Gastrocnemius medialis (tissue), 4 donors: Measurements from ENCODE around the gene CATSPERZ. TPM values are rescaled to one million over a fixed set of nuclear protein-coding genes. Genes with fewer than 3 reads are reported as not detected.

Experiments
- ATAC-seq, 2 donors: fragments of 150-250 bp; one replicate each; pipeline ENCODE4 v1.9.1; 2016
- DNase-seq, 2 donors: peaks; one replicate each; pipeline ENCODE4 v3.0.0-alpha.2; 2019
- H3K27ac ChIP-seq, 4 donors: fragments of 200-600 bp; sonication (generic); 1 replicate in 1 of 4; 2 replicates in 3 of 4; pipeline ENCODE4 v1.5.1; 2016 to 2018; ENCODE audit warnings: mild to moderate bottlenecking in 2 of 4, moderate library complexity in 1 of 4
- H3K27me3 ChIP-seq, 3 donors: fragments of 200-600 bp; sonication (generic) in 2 of 3; 1 replicate in 1 of 3; 2 replicates in 2 of 3; pipeline versions ENCODE4 v1.5.1 to v1.6.0; 2016 to 2019; ENCODE audit warnings: mild to moderate bottlenecking in 1 of 3, moderate library complexity in 1 of 3
- H3K36me3 ChIP-seq, 2 donors: fragments of 200-600 bp; sonication (generic) in 1 of 2; one replicate each; pipeline ENCODE4 v1.5.1; 2017 to 2018
- H3K4me1 ChIP-seq, 2 donors: fragments of 200-600 bp; sonication (generic) in 1 of 2; one replicate each; pipeline ENCODE4 v1.5.1; 2016 to 2017; ENCODE audit warnings: mild to moderate bottlenecking in 2 of 2
- H3K4me3 ChIP-seq, 4 donors: fragments of 200-600 bp; sonication (generic) in 3 of 4; 1 replicate in 1 of 4; 2 replicates in 3 of 4; pipeline ENCODE4 v1.5.1; 2016 to 2019; ENCODE audit warnings: mild to moderate bottlenecking in 2 of 4
- H3K9me3 ChIP-seq, 3 donors: fragments of 200-600 bp; sonication (generic) in 2 of 3; 1 replicate in 1 of 3; 2 replicates in 2 of 3; pipeline ENCODE4 v1.5.1; 2016 to 2019
- POLR2A ChIP-seq, 2 donors: fragments of 450-650 bp; IDR thresholded peaks; one replicate each; pipeline ENCODE4 v1.6.1; 2017; ENCODE audit warnings: antibody characterized with exemption in 2 of 2, mild to moderate bottlenecking in 2 of 2, moderate library complexity in 2 of 2
- in situ Hi-C, 4 donors: fragments of 200-750 bp; cut with MboI; loops; one replicate each; pipeline versions ENCODE4 v1.15.0 to v1.8.0; 2017; ENCODE audit warnings: low sequenced_read_pairs in 4 of 4
- intact Hi-C: fragments of 100-400 bp; cut with DNase I; formaldehyde crosslinking; loops from one replicate; pipeline ENCODE4 v1.15.1; 2023; ENCODE audit warnings: low total_unique reads
- total RNA-seq, 4 donors: library from RNA; depleted of rRNA; stranded (reverse); fragments of >200 nt; gene quantifications; one replicate each; pipeline versions ENCODE4 v1.1.0 to v1.2.3, GENCODE V29; 2016
- TF ChIP-seq, protein P1 (sequence below), 5 experiments: fragments of 450-650 bp in 3 of 5; fragments of 200-600 bp in 2 of 5; sonication (generic) in 2 of 5; IDR thresholded peaks in 4 of 5; conservative IDR thresholded peaks in 1 of 5; 1 replicate in 4 of 5; 2 replicates in 1 of 5; pipeline ENCODE4 v1.5.1; 2016 to 2019; ENCODE audit warnings: antibody characterized with exemption in 5 of 5, mild to moderate bottlenecking in 3 of 5, moderate library complexity in 3 of 5

Gene CATSPERZ
- total RNA-seq, 4 donors from 2014 or later: not detected

DNA sequence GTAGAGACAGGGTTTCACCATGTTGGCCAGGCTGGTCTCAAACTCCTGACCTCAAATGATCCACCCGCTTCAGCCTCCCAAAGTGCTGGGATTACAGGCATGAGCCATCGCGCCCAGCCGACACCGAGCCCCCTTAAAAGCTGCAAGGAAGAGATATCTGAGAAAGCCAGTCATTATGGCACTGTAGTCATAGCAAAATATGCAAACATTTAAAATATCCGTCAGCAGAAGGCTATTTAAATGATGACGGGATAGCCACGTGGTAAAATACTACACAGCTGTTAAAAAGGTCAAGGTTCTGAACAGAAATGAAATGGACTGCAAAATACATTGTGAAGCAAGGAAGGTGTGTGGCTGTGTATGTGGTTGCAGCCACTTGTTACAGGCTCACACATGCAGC is 33.4 kb downstream of the CATSPERZ start:
- H3K9me3 ChIP-seq: no peaks in the 10 kb centered on the region
- H3K27me3 ChIP-seq: no peaks in the 10 kb centered on the region
- in situ Hi-C loops (no loop called here), intact Hi-C loops (no loop called here)
- H3K4me3 ChIP-seq: no peak overlapping the region
- H3K36me3 ChIP-seq: no peaks in the 10 kb centered on the region
- peaks cover 0 to 8% of the 10 kb centered on the region in 2 donors for H3K4me1 ChIP-seq
- DNase-seq (no peak), ATAC-seq (no peak)
- no peak overlapping the region for H3K27ac ChIP-seq
- TF ChIP-seq, protein P1, sequence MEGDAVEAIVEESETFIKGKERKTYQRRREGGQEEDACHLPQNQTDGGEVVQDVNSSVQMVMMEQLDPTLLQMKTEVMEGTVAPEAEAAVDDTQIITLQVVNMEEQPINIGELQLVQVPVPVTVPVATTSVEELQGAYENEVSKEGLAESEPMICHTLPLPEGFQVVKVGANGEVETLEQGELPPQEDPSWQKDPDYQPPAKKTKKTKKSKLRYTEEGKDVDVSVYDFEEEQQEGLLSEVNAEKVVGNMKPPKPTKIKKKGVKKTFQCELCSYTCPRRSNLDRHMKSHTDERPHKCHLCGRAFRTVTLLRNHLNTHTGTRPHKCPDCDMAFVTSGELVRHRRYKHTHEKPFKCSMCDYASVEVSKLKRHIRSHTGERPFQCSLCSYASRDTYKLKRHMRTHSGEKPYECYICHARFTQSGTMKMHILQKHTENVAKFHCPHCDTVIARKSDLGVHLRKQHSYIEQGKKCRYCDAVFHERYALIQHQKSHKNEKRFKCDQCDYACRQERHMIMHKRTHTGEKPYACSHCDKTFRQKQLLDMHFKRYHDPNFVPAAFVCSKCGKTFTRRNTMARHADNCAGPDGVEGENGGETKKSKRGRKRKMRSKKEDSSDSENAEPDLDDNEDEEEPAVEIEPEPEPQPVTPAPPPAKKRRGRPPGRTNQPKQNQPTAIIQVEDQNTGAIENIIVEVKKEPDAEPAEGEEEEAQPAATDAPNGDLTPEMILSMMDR (IDR thresholded peaks at IDR 0.05 in 4 of 5, conservative IDR thresholded peaks at IDR 0.05 in 1 of 5): no peak
- no peak for TF ChIP-seq POLR2A (IDR thresholded peaks at IDR 0.05)

DNA sequence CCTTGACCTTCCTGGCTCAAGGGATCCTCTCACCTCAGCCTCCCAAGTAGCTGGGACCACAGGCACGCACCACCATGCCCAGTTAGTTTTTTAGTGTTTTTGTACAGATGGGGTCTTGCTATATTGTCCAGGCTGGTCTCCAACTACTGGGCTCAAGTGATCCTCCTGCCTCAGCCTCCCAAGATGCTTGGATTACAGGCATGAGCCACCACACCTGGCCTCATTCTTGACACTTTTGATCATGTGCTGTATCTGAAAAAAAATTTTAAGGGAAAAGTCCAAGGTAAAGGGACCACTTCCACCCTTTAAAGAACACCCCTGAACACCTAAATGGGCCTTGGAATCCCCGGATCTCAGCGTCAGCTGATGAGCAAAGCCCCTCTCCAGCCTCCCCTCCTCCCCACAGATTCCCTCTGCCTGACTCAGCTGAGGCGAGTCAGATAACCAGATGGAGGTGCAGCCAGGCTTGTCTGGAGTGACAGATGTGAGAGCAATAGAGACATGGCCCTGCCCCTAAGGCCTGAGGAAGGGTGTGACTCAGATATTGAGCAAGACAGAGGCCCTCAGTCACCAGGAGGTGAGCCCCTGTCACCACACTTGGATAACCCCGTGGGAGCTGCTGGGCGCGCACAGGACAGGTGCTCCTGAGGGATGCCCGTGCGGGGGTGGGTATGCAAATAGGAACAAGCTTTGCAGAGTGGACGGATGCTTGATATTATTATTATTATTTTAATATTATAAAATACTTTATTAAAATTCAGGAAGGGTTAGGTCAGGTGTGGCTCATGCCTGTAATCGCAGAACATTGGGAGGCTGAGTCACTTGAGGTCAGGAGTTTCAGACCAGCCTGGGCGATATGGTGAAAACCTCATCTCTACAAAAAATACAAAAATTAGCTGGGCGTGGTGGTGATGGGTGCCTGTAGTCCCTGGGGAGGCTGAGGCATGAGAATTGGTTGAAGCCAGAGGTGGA is 34.9 kb downstream of the CATSPERZ start:
- TF ChIP-seq POLR2A (IDR thresholded peaks at IDR 0.05): no peak
- TF ChIP-seq, protein P1 (IDR thresholded peaks at IDR 0.05 in 4 of 5, conservative IDR thresholded peaks at IDR 0.05 in 1 of 5): no peak
- Histone ChIP-seq H3K36me3 (no peaks in the 10 kb centered on the region), H3K4me3 (no peak overlapping the region), H3K9me3 (no peaks in the 10 kb centered on the region), H3K4me1 (no peaks in the 10 kb centered on the region), H3K27me3 (no peaks in the 10 kb centered on the region), H3K27ac (no peak overlapping the region)
- DNase-seq (peak; percentile 36 to 81), ATAC-seq (peak; percentile 94 to 95)
- intact Hi-C loops: no loop called here
- in situ Hi-C loops: no loop called here

DNA sequence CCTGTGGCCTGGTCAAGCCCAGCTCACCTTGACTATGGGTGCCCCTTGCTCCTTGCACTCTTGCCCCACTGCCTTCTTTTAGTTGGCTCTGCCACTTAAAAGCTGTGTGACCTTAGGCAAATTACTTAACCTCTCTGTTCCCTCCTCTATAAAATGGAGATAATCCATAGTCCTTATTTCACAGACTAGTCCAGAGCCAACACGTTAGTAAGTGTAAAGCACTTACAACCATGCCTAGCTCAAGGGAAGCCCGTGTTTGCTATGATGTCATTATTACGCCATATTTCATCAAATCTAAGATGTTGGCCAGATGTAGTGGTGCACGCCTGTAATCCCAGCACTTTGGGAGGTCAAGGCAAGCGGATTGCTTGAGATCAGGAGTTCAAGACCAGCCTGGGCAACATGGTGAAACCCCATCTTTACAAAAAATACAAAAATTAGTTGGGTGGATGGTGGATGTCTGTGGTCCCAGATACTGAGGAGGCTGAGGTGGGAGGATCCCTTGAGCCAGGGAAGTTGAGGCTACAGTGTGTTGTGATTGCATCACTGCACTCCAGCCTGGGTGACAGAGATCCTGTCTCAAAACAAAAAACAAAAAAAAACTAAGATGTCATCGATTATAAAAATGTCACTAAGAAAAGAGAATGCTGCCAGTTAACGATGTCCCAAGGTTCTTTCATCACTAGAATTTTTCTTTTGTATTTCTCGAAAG is 37.5 kb downstream of the CATSPERZ start:
- no peak for TF ChIP-seq POLR2A (IDR thresholded peaks at IDR 0.05)
- TF ChIP-seq, protein P1 (IDR thresholded peaks at IDR 0.05 in 4 of 5, conservative IDR thresholded peaks at IDR 0.05 in 1 of 5): no peak
- no peak overlapping the region for H3K27ac ChIP-seq
- in situ Hi-C loops (no loop called here), intact Hi-C loops (no loop called here)
- H3K4me1 ChIP-seq: peaks cover 0 to 4% of the 10 kb centered on the region in 2 donors
- ATAC-seq (no peak), DNase-seq (no peak)
- no peaks in the 10 kb centered on the region for H3K27me3 ChIP-seq
- H3K4me3 ChIP-seq: no peak overlapping the region
- no peaks in the 10 kb centered on the region for H3K9me3 ChIP-seq
- H3K36me3 ChIP-seq: no peaks in the 10 kb centered on the region

DNA sequence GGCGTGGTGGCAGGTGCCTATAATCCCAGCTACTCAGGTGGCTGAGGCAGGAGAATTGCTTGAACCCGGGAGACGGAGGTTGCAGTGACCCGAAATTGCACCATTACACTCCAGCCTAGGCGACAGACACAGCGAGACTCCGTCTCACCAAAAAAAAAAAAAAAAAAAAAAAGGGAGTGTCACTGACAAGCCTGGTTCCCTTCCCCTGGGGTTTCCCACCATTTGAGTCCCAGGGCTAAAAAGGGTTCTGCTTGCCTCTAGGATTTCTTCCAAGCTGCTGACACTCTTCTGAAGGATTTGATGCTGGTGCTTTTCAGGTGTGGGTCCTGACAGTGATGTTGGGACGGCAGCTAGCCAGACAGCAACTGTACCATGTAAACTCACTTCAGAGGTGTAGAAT is 38.6 kb downstream of the CATSPERZ start:
- in situ Hi-C loops: no loop called here
- TF ChIP-seq, protein P1 (IDR thresholded peaks at IDR 0.05 in 4 of 5, conservative IDR thresholded peaks at IDR 0.05 in 1 of 5): no peak
- TF ChIP-seq POLR2A (IDR thresholded peaks at IDR 0.05): no peak
- H3K27ac ChIP-seq: no peak overlapping the region
- ATAC-seq: no peak
- H3K4me1 ChIP-seq: peaks cover 0 to 4% of the 10 kb centered on the region in 2 donors
- intact Hi-C loops: no loop called here
- no peak overlapping the region for H3K4me3 ChIP-seq
- H3K9me3 ChIP-seq: no peaks in the 10 kb centered on the region
- no peaks in the 10 kb centered on the region for H3K27me3 ChIP-seq
- no peaks in the 10 kb centered on the region for H3K36me3 ChIP-seq
- no peak for DNase-seq
